CD4-positive, alpha-beta T cell treated with Interleukin-15 for 1 hour (primary cell): Measurements from ENCODE around the gene CD72.
"Not testable (repeated sequence)": the region's sequence is repeated elsewhere in the genome, so short reads cannot be mapped to it uniquely, and the experiment has no call there.

Experiments used
- DNase-seq: peaks from one replicate; pipeline ENCODE4 v3.0.0-alpha.2; 2020

Gene CD72

DNA sequence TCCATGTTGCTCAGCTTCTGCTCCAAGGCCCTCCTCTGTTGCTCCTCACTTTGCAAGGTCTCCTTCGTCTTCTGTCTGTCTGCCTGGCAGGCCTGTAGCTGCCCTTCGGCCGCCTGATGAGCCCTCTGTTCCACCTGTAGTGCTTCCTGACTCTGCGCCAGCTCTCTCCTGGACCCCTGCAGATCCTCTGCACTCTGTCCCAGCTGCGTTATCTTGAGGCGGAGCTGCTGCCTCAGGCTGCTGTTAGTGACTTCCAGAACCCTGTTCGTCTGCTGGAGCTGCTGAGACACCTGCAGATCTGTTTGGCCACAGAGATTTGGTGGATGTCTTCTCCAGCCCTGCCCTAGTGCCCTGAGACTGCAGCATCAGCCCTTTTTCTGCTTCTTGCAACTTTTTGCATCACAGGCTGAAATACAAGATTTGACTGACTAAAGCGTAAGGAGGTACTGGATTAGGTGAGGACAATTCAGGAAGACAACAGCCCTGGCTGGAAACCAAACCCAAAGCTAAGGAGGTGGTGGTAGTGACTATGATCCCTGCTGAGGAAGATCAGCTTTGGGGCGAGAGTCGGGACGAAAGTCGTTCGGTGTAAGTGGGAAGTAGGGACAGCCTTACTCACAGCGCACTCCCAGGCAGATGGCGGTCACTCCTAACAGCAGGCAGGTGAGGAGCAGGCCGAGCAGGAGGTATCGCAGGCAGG is 2.1 kb downstream of the CD72 start:
- no peak for DNase-seq

DNA sequence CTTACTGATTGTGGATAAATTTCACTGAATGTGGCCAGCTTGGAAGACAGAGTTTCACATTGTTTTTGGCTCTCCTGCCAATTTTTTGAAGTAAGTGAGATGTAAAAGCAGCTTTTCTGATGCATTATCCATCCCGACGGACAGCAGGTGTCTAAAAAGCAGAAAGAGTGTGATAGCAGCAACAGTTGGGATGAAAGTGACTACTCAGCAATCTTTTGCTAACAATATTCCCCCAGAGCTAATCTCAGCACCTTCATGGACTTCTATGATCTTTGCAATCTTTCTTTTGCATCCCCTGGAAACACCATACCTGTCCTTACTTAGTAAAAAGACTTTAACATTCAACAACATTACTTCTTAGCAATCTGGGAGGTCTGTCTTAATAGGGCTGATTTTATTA is 5.4 kb downstream of the CD72 start:
- DNase-seq = no peak

DNA sequence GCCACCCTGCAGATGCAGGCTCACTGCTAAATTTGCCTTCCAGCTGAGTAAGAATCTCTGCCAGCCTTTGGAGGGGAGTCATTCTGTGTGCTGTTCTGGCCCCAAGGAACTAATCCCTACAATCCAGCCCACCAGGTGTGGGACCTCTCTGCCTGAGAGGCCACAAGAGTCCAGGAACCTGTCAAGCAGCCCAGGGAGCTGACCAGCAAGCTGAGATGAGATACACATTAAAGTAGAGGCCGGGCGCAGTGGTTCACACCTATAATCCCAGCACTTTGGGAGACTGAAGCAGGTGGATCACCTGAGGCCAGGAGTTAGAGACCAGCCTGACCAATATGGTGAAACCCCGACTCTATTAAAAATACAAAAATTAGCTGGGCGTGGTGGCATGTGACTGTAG is 6.1 kb downstream of the CD72 start:
- not testable (repeated sequence) for DNase-seq

DNA sequence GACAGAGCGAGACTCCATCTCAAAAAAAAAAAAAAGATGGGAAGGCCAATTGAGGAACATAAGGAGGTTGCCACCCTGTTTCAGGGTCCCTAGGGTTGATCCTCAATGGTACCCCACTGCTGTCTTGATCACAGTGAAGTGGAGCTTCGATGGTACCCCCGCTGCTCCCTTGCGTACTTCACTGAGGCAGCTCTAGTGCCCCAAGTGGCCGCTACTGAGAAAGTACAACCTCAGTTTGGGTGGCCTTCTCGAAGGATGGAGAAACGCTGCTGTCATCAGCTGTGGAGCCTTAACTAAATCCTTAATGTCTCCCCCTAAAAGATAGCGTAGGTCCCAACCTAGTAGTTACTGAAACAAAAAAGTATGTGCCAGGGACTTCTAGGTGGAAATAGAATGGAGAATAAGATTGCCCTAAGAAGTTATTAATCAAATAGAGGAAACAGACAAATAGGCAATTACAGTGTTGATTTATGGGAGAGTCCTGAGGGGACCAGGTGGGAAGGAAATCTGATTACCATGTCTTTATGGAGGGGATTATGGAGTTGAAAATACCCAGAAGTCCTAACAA is 6.9 kb downstream of the CD72 start:
- DNase-seq = peak; percentile 68

DNA sequence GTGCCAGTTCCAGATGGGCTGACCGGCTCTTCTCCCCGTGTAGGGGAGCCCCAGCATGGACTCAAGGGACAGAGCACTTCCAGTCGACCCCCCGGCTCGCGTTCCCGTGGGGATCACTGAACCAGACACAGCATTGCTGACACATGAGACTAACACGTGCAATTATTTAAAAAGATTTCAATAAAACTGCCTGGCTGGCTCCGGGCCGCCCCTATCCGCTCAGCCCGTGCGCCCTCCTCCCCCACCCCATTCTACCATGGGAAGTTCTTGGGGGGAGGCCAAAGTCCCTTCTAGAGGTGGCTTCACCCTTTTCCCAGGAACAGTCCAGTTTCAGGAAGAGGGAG is 8.4 kb downstream of the CD72 start:
- no peak for DNase-seq

DNA sequence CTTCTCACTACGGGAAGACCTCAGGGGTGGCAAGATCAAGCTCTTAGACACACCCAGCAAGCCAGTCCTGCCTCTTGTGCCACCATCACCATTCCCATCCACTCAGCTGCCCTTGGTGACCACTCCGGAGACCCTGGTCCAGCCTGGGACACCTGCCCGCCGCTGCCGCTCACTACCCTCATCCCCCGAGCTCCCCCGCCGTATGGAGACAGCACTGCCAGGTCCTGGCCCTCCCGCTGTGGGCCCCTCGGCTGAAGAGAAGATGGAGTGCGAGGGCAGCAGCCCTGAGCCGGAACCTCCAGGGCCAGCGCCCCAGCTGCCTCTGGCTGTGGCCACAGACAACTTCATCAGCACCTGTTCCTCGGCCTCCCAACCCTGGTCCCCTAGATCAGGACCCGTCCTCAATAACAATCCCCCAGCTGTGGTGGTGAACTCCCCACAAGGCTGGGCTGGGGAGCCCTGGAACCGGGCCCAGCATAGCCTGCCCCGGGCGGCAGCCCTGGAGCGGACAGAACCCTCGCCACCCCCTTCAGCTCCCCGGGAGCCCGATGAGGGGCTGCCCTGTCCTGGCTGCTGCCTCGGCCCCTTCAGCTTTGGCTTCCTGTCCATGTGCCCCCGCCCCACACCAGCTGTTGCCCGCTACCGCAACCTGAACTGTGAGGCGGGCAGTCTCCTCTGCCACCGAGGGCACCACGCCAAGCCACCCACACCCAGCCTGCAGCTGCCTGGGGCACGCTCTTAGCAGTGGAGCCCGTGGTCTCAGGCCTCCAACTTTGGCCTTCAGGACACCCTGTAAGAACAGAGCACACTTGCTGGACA is 9.0 kb downstream of the CD72 start:
- no peak for DNase-seq

DNA sequence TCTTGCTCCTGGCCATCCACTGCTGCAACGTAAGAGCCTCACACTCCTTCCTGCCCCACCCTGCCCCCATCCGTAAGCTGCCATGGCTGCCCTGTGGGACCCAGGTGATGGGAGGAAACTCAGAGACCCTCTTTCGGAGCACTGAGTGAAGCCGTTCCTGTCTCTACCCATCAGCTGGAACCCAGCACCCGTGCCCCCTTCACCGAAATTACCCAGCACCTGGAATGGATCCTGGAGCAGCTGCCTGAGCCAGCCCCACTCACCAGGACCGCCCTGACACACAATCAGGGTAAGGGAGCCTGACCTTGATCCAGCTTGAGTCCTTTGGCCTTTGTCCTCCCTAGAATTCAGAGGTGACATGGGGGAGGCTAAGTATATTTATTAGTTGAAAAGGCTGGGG is 10.0 kb downstream of the CD72 start:
- DNase-seq = no peak

DNA sequence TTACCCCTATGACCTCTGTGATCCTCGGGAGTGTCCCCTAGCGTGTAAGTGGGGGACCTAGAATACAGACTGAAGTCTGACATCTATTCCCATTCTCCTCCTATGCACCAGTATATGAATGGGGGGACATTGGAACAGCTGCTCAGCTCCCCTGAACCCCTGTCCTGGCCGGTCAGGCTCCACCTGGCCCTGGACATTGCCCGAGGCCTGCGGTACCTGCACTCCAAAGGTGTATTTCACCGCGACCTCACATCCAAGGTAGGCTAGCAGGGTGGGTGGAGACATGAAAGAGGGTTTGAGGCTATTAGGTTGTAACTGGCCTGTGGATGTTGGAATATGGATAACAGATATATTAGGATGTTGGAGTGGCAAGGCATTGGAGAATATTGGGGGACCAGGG is 11.5 kb downstream of the CD72 start:
- DNase-seq = no peak

DNA sequence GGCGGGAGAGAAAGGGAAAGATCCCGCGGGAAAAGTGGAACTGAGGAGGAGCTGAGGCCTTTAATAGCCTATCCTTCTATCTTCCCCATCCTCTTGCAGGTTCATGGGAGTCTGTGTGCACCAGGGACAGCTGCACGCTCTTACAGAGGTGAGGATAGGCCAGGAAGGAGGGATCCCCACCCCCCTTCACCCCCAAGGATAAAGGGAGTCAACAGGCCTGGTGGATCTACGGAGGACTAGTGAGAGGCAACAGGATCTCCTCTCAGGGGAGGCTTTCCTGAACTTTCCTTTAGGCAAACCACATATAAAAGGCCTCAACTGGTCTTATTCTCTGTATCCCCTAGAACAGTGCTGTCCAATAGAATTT is 12.1 kb downstream of the CD72 start:
- no peak for DNase-seq

DNA sequence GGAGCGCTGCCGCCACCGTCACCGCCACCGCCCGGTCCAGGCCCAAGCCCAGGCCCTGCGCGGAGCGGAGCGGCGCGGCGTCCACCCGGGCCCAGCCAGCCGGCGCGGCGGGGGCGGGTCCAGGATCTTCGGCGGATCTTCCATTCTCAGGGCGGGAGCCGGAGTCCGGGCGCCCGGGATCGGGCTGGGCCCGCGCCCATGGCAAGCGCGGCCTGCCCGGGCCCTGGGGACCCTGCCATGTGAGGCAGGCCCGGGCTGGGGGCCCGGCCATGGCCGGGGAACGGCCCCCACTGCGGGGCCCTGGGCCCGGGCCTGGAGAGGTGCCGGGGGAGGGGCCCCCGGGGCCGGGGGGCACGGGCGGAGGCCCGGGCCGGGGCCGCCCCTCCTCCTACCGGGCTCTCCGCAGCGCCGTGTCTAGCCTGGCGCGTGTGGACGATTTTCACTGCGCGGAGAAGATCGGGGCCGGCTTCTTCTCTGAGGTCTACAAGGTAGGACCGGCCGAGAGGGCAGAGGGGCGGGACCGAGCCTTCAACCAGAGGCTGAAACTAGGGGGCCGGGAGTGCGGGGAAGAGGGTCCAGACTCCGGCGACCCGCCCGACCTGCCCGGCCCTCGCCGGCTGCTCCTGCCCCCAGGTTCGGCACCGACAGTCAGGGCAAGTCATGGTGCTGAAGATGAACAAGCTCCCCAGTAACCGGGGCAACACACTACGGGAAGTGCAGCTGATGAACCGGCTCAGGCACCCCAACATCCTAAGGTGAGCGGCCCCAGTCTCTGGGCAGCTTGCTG is 12.7 kb downstream of the CD72 start:
- DNase-seq = peak; percentile 33

DNA sequence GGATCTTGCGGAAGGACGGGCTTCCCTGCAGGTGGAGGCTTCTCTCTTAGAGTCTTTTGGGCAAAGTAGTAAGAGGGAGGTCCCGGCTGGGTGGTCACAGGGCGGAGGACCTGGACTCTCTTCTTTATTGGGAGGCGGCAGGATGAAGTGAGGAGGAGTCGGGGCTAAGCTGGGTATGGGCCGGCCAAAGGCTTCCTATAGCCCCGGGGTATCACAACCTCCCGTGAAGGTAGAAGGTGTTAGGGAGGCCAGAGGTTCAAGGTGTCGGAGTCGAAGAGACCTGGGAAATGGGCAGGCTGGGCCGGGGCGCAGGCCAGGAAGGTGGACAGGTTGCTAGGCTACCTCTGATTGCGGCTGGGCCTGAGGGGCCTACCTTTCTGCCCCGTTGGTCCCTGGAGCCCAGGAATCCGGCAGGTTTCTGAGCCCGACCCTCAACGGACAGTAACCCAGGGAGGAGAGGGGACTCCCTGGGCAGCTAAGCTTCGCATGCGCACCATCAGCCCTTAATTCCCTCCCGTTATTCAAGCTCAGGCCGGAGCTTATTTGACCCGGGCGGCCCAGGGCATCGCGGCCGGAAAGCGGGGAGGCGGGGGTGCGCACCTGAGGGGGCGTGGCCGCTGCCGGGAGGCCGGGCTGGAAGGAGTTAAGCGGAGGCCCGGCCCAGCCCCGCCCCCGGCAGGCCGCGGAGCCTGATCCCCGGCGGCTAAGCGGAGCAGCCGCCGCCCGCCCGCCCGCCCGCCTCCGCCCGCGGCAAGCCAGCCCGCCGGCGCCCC is 13.4 kb downstream of the CD72 start, which contains the start of gene TESK1:
TSS of gene TESK1 (plus strand) at position 685 of the 773 bp plus-strand sequence. CDS start 358 bp downstream, outside the sequence.
- peak; percentile 83 for DNase-seq

DNA sequence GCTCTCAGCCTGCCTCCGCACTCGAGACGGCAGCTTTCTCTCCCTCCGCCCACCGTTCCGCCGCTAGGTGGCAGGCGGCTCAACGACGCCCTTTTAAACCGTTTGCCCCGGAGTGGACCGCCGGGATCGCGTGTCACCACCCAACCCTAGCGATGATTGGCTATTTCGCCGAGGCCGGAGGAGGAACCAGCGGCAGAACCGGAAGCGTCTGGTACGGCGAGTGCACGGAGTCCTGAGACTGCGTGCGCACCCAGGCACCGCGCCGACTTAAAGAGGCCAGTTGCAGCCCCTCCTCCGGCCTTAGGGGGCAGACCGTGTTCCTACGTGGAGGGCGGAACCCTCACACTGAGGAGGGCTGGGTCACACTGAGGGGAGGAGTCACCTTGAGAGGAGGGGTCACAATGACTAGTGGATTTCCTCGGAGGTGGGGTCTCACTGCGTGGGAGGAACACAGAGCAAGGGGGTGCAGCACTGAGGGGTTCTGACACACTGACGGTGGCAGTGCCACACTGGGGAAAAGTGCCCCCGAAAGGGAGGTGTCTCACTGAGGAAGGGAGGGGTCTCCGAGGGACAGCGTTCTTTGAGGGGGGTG is 14.1 kb downstream of the CD72 start:
- DNase-seq = peak; percentile 100

DNA sequence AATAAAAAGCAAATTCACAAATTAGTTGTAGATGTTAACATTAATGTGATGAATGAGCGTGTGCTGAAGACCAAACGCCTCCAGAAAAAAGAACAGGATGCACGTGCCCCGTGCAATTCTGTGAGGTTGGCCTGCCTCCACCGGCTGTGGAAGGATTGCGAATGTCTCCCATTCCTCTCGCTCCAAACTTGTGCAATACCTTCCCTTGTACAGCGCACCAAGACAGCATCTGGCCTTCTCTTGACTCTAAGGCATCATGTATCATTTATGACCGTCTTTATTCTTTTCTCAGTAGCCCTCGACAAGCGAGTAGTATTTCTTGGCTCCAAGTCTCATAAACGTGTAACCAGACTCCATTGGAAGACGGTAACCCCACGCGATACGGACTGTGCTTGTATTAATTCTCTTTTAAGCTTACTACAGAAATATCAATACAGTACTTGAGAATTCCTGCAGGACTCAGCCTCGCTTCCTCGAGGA is 14.7 kb downstream of the CD72 start:
- DNase-seq = no peak

DNA sequence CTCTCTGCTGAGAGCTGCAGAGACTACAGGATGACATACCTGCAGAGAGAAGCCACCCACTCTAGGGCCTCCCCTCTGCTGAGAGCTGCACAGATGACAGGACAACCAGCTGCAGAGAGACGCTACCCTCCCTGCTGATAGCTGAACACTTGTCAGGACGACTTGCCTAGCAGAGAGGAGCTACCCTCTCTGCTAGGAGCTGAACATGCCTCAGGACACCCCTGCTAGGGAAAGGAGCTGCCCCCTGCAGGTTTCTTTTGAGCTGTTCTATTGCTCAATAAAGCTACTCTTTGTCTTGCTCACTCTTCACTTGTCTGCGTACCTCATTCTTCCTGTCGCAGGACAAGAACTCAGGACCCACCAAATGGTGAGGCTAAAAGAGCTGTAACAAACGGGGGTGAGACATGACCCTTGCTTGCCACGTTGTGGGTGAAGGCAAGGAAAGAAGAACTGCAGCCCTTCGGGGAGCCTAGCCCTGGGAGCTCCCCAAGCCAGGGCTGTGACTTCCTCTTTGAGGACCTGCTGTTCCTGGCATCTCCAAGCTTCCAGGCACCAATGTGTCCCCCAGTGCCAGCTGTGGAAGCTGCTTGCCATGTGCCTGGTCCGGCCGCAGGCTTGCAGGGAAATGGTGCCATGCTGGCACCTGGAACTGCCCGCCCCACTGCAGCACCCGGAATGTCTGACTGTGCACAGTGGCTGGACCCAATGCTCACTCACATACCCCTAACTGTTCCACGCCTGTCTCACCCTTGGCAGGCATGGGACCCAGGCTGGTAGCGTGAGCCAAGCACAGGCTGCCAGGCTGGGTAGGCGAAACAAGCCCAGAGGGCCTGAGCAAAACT is 18.2 kb downstream of the CD72 start:
- no peak for DNase-seq

DNA sequence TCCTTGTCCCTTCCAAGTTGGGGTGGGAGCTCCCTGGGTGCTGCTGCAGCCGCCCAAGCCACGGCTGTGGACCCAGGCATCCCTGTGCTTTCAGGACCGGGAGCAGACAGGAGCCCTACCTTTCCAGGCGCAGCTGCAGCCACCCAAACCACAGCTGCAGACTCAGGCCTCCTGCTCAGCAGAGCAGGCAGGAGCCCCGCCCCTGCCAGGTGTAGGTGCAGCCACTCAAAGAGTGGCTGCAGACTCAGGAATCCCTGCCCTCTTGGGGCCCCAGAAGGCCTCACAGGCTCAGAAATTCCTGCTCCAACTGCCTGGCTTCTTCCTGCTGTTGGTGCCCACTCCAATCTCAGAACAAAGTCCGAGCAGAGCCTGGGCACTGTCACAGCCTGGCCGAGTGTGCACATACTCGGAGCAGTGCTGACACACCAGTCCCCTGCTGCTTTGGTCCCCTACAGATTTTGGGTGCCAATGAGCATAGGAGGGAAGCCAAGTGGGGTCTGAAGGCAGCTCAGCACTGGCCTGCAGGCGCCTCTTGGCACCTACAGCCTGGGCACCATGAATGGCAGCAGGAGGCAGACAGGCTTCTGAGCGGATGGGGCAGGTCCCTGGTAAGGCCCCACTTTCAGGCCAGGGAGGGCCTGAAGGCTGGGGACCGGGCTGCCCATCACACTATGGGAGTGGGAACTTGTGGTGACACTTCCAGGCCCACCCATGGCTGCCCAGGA is 19.2 kb downstream of the CD72 start:
- DNase-seq = no peak

DNA sequence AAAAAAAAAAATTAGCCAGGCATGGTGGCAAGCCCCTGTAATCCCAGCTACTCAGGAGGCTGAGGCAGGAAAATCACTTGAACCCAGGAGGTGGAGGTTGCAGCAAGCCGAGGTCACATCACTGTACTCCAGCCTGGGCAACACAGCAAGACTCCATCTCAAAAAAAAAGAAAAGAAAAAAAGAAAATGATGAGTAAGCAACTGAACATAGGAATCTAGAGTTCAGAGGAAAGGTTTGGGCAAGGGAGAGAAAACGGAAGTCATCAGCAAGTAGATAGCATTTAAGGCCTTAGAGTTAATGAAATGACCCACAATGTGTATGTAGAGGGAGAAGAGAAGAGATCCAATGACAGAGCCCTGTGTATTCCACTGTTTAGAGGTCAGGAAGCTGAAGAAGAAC is 21.3 kb downstream of the CD72 start:
- not testable (repeated sequence) for DNase-seq

DNA sequence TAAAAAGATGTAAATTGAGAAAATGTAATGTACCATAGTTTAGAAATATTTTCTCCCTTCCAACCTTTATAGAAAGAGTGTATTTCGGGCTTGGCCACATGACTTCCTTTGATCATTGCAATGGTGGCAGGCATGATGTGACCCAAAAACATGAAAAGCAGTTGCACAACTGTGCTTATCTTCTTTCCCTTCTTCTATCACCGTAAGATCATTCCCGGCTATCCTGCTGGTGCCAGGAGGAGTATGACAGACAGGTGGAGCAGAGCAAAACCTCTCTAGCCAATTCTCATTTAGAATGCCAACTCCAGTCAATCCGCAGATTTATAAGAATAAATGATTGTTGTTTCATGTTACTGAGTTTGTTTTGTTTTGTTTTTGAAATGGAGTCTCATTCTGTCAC is 23.7 kb downstream of the CD72 start:
- DNase-seq = no peak

DNA sequence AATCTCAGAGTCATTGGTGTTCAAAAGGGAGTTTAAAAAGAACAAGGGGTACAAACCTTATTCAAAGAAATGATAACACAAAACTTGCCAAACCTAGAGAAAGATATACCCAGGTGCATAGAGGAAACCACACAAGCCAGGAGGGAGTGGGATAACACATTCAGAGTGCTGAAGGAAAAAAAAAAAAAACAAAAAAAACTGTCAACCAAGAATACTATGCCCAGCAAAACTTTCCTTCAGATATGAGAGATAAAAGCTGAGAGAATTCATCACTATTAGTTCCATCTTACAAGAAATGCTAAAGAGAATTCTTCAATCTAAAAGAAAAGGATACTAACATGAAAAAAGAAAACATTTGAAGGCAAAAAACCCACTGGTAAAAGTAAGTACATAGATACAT is 24.6 kb downstream of the CD72 start:
- no peak for DNase-seq

DNA sequence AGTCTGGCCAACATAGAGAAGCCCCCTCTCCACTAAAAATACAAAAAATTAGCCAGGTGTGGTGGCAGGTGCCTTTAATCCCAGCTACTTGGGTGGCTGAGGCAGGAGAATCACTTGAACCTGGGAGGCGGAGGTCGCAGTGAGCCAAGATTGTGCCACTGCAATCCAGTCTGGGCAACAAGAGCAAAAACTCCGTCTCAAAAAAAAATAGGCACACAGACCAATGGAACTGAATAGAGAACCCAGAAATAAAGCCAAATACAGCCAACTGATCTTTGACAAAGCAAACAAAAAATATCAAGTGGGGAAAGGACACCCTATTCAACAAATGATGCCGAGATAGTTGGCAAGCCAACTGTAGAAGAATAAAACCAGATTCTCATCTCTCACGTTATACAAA is 29.7 kb downstream of the CD72 start:
- DNase-seq = not testable (repeated sequence)

DNA sequence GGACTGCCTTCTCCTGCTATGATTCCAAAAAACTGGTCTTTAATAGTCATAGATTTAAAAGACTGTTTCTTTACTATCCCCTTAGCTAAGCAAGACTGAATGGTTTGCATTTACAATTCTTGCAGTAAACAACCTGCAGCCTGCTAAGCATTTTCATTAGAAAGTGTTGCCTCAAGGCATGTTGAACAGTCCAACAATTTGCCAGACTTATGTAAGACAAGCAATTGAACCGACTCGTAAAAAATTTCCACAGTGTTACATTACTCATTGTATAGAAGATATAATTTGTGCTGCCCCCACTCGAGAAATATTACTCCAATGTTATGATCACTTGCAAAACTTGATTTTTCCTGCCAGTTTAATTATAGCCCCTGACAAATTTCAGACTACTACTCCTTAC is 33.5 kb downstream of the CD72 start:
- DNase-seq = not testable (repeated sequence)
